Bone marrow (tissue), 2 donors: ENCODE data around the gene PDCD4.

ENCODE experiments used
- DNase-seq, 2 donors: peaks; one replicate each; lab custom pipeline; 2025; lab: John Stamatoyannopoulos, UW

PDCD4 gene

DNA sequence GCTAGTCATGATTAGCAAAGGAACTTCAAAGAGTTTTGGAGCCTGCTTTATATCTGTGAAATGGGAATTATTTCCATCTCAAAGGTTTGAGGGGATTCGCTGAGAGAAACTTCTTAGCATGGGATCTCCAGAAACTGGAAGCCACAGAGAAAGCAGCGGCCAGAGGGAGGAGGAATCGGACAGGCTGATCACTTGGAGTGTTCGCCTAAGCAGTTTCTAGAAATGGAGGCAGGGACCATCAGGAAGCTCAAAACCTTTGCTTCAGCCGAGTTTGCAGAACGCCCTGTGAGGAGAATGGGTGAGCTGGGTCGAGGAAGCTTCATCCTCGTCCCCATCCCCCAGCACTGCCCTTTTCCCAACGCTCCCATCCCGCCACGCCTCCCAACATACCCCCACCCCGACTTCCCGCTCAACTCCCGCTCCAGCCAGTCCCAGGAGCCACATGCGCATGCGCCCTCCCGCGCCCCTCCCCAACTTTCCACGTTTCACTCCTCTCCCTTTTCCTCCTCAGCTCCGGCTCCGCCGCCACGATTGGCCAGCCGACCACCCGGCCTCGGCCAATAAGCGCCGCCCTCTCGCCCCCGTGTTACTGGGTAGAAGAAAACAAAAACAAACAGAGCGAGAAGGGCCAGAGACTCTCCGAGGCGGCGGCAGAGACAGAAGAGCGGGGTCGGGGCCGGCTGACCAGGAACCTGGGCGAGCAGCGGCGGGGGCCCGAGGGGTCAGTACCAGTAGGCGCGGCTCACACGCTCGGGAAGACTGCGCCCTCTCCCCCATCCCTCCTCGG is at the start of gene PDCD4:
PDCD4 (plus strand) TSS at position 631 of the 787 bp plus-strand sequence. CDS start 4,100 bp downstream, outside the sequence.
- peak; percentile 86 to 94 for DNase-seq

- DNase-seq, result no peak
These were observed 49.6 kb upstream of the PDCD4 start for GRCh38 chr10:110822035-110822711.

GRCh38 chr10:110822712-110823311 is 48.9 kb upstream of the PDCD4 start:
- no peak for DNase-seq

GRCh38 chr10:110824152-110824441 is 47.6 kb upstream of the PDCD4 start:
- DNase-seq, result no peak

DNA sequence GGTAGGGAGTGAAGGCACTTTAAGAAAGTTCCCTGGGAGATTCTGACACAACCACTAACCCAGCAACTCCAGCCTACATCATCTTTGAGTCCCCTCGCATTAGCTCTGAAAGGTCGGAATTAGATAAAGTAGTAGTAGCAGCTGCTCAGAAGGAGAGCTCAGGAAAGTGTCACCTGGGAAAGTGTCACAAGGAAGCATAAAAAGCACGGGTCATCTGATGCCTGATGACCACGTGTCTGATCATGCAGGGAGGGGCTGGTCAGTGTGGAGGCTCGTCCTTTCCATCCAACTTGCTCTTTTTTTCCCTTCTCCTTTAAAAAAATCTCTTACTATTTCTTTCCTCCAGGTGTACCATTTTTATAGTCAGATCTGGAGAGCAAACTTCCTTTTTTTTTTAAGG is 47.1 kb upstream of the PDCD4 start:
- DNase-seq, result no peak

- no peak for DNase-seq
These were observed 46.2 kb upstream of the PDCD4 start for GRCh38 chr10:110825508-110825907.

- DNase-seq, result no peak
These were observed 44.3 kb upstream of the PDCD4 start for GRCh38 chr10:110827410-110827809.

- DNase-seq, result no peak
These were observed 43.9 kb upstream of the PDCD4 start for GRCh38 chr10:110827875-110828274.

GRCh38 chr10:110828525-110828924 is 43.2 kb upstream of the PDCD4 start:
- DNase-seq, result no peak

DNA sequence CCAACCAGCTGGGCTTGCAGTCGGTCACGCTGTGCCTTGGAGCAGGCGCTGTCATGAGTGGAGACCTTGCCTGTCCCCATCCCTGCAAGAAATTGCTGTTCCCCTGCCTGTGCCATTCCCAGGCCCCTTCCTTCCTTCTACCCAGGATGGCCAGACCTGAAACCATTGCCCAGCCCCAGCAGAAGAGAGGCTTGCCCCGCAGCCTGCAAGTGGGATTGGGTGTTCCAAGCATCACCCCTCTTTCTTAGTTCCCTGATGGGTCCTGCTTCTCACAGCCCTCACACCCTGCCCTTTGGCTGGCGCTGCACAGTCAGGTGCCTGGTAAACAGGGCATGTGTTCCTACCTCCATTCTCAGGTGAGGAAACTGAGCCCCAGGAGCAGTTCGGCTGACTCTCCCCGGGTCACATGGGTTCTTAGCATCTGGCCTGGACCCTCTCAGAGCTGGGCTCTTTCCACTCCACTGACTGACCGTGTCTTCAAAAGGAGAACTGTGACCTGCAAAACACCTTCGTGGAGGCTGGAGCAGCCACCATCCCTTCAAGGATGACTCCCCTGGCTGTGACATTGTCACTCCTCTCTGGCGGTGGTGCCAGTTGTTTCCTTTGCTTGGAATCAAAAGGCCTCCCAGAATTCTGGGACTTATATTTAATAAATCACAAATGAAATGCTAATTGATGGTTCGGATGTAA is 41.9 kb upstream of the PDCD4 start:
- DNase-seq, result no peak

DNA sequence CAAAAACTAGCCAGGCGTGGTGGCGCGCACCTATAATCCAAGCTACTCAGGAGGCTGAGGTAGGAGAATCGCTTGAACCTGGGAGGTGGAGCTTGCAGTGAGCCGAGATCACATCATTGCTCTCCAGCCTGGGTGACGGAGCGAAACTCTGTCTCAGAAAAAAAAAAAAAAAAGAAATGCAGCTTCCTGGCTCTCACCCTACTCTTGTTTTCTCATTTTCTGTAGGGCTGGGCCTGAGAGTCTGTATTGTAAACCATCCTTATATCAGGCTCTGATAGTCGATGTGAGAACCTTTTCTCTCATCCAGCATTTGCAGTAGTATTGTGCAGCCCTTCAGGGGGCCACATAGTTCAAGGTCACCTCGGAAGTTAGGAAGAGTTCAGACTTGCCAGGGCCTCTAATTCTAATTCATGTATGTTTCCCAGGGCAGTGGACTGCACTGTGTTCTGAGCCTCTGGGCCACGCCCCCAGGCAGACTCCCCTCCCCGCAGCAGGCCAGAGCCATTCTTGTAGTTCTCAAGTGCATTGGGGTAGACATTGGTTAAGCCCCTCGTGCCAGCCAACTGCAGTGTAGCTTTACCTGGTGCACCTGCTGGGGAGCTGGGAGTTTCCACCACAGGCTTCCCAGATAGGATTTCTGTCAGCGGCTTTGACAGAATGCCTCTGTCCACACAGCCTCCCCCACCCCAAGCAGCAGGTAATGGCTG is 38.3 kb upstream of the PDCD4 start:
- DNase-seq, result no peak

GRCh38 chr10:110833941-110834628 is 37.6 kb upstream of the PDCD4 start:
- DNase-seq, result no peak

GRCh38 chr10:110834629-110835301 is 37.0 kb upstream of the PDCD4 start:
- peak in 1 of 2 donors; percentile 60 for DNase-seq

DNA sequence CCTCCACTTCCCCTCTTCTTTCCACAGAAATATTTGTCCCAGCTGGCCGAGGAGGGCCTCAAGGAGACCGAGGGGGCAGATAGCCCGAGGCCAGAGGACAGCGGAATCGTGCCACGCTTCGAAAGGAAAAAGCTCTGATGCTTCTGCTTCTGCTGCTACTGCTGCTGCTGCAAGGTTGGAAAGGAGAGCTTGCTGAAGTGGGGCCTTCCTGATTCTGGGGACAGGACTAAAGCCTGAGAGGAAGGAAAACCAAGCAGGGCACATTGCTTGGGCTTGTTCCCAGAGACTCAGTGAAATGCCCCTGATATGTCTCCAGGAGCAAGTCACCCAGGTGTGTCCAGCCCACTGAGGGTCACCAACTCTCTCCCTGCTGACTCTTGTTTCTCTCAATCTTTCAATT is 35.9 kb upstream of the PDCD4 start:
- DNase-seq, result no peak

DNA sequence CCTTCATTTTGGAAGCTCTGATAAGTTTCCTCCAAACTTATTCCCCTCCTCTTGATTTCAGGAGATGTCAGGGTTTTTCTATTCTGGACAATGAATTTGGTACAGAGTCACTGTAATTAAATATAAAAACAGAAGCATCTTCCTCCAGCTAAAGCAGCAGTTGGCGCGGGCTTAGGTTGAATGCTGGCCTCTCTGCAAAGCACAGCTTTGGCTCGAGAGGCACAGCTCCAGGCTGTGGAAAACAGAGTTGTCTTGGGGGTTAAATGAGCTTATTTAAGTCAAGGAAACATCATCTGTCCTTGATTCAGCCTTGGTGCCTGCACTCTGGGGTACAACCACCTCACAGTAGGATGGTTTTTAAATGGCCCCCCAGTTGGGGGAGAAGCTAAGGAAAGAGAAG is 35.0 kb upstream of the PDCD4 start:
- DNase-seq, result no peak

DNA sequence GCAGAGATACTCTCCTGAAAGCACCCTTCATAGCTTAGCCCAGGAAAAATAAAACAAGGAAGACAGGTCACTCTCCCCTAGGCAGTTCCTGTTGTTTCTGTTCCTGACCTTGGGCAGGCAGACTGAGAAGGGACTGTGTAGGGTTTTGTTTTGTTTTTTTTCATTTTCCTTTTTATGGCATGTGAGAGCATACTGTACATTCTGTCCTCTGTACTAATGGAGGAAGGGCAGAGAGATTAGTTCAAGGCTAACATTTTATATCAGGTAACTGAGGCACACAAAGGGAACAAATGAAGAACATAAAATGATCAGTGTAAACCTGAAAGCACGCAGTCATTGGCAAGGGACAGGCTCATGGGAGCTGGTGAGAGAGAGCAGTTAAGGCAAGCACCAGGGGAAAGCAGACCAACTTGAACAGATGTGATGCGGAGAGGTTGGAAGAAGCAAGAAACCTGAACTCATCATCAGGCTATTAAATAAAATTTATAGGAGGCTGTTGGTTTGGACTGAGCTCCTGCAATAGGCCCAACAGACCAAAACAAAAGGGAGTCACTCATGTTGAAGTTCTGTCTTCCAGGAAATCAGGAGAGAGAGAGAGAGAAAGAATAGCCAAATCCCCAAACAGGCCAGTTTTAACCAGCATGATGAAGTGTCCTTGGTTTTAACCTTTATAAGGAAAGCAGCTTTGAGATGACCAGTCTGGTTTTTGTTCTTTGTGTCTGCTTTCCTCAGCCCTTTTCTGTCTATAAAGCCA is 34.1 kb upstream of the PDCD4 start:
- no peak for DNase-seq

DNA sequence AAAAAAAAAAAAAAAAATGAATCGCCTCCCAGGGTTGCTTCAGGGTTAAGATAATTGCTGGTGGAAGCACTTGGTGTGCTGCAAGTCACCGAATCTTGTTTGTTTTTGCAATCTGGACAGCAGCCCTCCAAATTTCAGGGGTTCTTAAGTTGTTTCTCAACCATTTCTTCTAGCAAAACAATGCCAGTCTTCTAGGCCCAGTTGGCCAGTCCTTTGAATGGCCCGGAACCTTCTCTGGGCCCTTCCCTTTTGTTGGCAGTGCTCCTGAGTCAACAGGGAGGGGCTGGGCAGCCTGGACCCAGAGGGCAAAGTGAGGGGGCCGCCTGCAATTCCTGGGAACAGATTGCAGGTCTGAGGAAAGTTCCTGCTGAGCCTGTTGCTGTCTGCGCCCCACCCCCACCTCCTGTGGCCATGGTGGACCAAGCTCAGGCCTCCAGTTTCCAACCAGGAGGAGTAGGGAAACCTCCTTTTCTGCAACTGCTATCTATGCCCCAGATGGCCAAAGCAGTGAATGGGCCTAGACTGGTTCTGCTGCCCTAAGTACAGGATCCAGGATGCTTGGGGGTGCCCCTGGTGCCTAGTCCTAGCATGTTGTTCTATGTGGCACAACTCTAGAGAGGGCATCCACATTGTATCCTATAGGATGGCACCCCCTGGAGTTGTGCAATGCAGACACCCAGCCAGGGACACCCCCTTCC is 31.4 kb upstream of the PDCD4 start:
- DNase-seq, result no peak

DNA sequence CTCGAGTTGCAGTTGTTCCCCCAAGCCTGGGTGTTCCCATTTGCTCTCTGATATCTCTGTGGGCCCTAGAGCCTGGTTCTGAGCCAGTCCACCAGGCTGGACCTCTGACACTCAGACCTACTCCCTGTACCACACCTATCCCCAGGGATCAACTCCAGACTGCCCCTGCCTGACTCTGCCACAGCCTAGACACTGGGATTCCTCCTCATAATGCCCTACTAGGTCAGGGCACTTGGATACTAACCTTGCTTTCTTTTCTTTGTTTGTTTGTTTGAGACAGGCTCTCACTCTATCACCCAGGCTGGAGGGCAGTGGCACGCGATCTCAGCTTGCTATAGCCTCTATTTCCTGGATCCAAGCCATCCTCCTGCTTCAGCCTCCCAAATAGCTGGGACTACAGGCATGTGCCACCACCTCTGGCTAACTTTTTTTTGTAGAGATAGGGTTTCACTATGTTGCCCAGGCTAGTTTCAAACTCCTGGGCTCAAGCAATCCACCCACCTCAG is 30.8 kb upstream of the PDCD4 start:
- no peak for DNase-seq

DNA sequence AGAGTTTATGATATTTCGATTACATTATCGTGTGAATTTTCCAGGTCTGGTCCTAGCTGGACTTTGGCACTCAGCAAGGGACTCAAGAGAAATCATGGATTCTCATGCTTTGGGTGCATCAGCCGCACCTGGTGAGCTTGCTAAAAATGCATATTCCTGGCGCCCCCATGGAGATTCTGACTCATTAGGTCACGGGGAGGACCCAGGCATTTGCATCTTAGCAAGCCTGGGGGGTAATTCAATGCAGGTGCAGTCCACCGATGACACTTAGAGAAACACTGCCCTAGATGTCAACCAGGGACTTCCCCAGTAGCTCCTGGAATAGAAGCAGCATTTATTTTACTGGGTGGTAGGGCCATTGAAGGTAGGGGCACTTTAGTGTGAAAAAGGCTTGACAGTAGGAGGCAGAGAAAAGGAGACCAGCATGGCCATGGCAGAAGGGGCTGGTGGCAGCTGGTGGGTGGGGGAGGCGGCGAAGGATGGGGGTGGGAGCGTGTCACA is 29.9 kb upstream of the PDCD4 start:
- DNase-seq, result no peak
